H9 (cell line): ENCODE results near the gene ITPK1. TPM values are rescaled to one million over a fixed set of nuclear protein-coding genes. Genes with fewer than 3 reads are reported as not detected.
A peak's percentile ranks its signal among the peaks of the same experiment; 100 is the strongest.

Experiments
- DNase-seq: peaks from one replicate; pipeline ENCODE4 v3.0.0-alpha.2; 2017
- H2AFZ ChIP-seq: one replicate; pipeline ENCODE4 v1.6.1; 2013; ENCODE audit warnings: mild to moderate bottlenecking, low read length, control low read depth, moderate library complexity
- H2AK5ac ChIP-seq: 2 replicates; pipeline ENCODE4 v1.6.1; 2013; ENCODE audit warnings: low read length, control low read depth, mixed read lengths; ENCODE audit not compliant: insufficient read length
- H2BK120ac ChIP-seq: one replicate; pipeline ENCODE4 v1.6.1; 2013; ENCODE audit warnings: low read depth, mild to moderate bottlenecking, low read length, control low read depth, inconsistent platforms; ENCODE audit not compliant: poor library complexity, severe bottlenecking
- H2BK12ac ChIP-seq: 2 replicates; pipeline ENCODE4 v1.6.1; 2013; ENCODE audit warnings: low read length, control low read depth, mixed read lengths, low read depth; ENCODE audit not compliant: insufficient read length
- H2BK15ac ChIP-seq: 2 replicates; pipeline ENCODE4 v1.6.1; 2013; ENCODE audit warnings: low read depth, low read length, control low read depth
- H2BK20ac ChIP-seq: one replicate; pipeline ENCODE4 v1.6.1; 2013; ENCODE audit warnings: low read depth, mild to moderate bottlenecking, low read length, control low read depth, inconsistent platforms; ENCODE audit not compliant: poor library complexity, severe bottlenecking
- H2BK5ac ChIP-seq: 2 replicates; pipeline ENCODE4 v1.6.1; 2013; ENCODE audit warnings: low read length, control low read depth, mixed read lengths; ENCODE audit not compliant: insufficient read length
- H3K14ac ChIP-seq: 2 replicates; pipeline ENCODE4 v1.6.1; 2013; ENCODE audit warnings: low read length, control low read depth; ENCODE audit not compliant: insufficient read depth
- H3K18ac ChIP-seq: 2 replicates; pipeline ENCODE4 v1.6.1; 2013; ENCODE audit warnings: low read depth, mild to moderate bottlenecking, mixed read lengths, low read length, control low read depth; ENCODE audit not compliant: insufficient read length
- H3K23ac ChIP-seq: 2 replicates; pipeline ENCODE4 v1.6.1; 2013; ENCODE audit warnings: low read length, control low read depth, mixed read lengths, low read depth; ENCODE audit not compliant: insufficient read length
- H3K23me2 ChIP-seq: 2 replicates; pipeline ENCODE4 v1.6.1; 2013; ENCODE audit warnings: low read depth, mild to moderate bottlenecking, mixed read lengths, low read length, control low read depth; ENCODE audit not compliant: insufficient read length, poor library complexity, severe bottlenecking
- H3K27ac ChIP-seq: 2 replicates; pipeline ENCODE4 v1.5.1; 2013; ENCODE audit warnings: low read length, control low read depth, mixed read lengths, low read depth; ENCODE audit not compliant: insufficient read length
- H3K27me3 ChIP-seq: 2 replicates; pipeline ENCODE4 v1.6.1; 2013; ENCODE audit warnings: low read length, control low read depth, inconsistent platforms; ENCODE audit not compliant: insufficient read depth
- H3K4ac ChIP-seq: 2 replicates; pipeline ENCODE4 v1.6.1; 2013; ENCODE audit warnings: low read depth, mild to moderate bottlenecking, control low read depth, inconsistent platforms, low read length, moderate library complexity
- H3K4me1 ChIP-seq: 2 replicates; pipeline ENCODE4 v1.6.1; 2013; ENCODE audit warnings: low read length, control low read depth, inconsistent platforms; ENCODE audit not compliant: insufficient read depth
- H3K4me2 ChIP-seq: 2 replicates; pipeline ENCODE4 v1.6.1; 2013; ENCODE audit warnings: low read length, control low read depth, mixed read lengths; ENCODE audit not compliant: insufficient read length, insufficient read depth
- H3K56ac ChIP-seq: 2 replicates; pipeline ENCODE4 v1.6.1; 2013; ENCODE audit warnings: low read depth, mild to moderate bottlenecking, mixed read lengths, low read length, control low read depth; ENCODE audit not compliant: insufficient read length
- H3K79me1 ChIP-seq: 2 replicates; pipeline ENCODE4 v1.6.1; 2013; ENCODE audit warnings: low read depth, mild to moderate bottlenecking, moderate library complexity, low read length, control low read depth, inconsistent platforms; ENCODE audit not compliant: insufficient read depth, poor library complexity, severe bottlenecking
- H3K79me2 ChIP-seq: 2 replicates; pipeline ENCODE4 v1.6.1; 2013; ENCODE audit warnings: low read length, control low read depth, inconsistent platforms; ENCODE audit not compliant: insufficient read depth
- H3K9ac ChIP-seq: 2 replicates; pipeline ENCODE4 v1.6.1; 2013; ENCODE audit warnings: low read length, control low read depth, mixed read lengths; ENCODE audit not compliant: insufficient read length; ENCODE audit errors: extremely low read depth
- H3K9me3 ChIP-seq: one replicate; pipeline ENCODE4 v1.6.1; 2013; ENCODE audit warnings: low read depth, low read length, inconsistent platforms; ENCODE audit not compliant: control insufficient read depth
- H3T11ph ChIP-seq: one replicate; pipeline ENCODE4 v1.6.1; 2013; ENCODE audit warnings: mild to moderate bottlenecking, low read length, control low read depth, inconsistent platforms
- H4K20me1 ChIP-seq: one replicate; pipeline ENCODE4 v1.6.1; 2013; ENCODE audit not compliant: control insufficient read depth, insufficient read length, insufficient read depth
- H4K5ac ChIP-seq: 2 replicates; pipeline ENCODE4 v1.6.1; 2013; ENCODE audit warnings: low read depth, mild to moderate bottlenecking, mixed read lengths, low read length, control low read depth; ENCODE audit not compliant: insufficient read length
- H4K8ac ChIP-seq: replicated peaks from 2 replicates; pipeline ENCODE4 v1.6.1; 2013; ENCODE audit warnings: low read length, control low read depth, mixed read lengths, low read depth; ENCODE audit not compliant: insufficient read length
- H4K91ac ChIP-seq: 2 replicates; pipeline ENCODE4 v1.6.1; 2013; ENCODE audit warnings: low read depth, mild to moderate bottlenecking, moderate library complexity, mixed read lengths, low read length, control low read depth; ENCODE audit not compliant: insufficient read length
- H3K27ac Mint-ChIP-seq, 3 experiments: 2 replicates in 2 of 3; 3 replicates in 1 of 3; pipeline ENCODE4 v1.8.0; 2020 to 2021; ENCODE audit warnings: mixed read lengths in 3 of 3, mild to moderate bottlenecking in 1 of 3, moderate library complexity in 1 of 3
- H3K27me3 Mint-ChIP-seq: 2 replicates; pipeline ENCODE4 v1.8.0; 2021; ENCODE audit warnings: low read depth, mild to moderate bottlenecking, moderate library complexity, mixed read lengths
- H3K36me3 Mint-ChIP-seq, 3 experiments: 2 replicates in 2 of 3; 3 replicates in 1 of 3; pipeline ENCODE4 v1.8.0; 2020 to 2021; ENCODE audit warnings: low read depth in 3 of 3, mixed read lengths in 3 of 3; ENCODE audit not compliant: insufficient read depth in 1 of 3
- H3K4me1 Mint-ChIP-seq, 2 experiments: 2 replicates each; pipeline ENCODE4 v1.8.0; 2020; ENCODE audit warnings: mixed read lengths in 2 of 2
- H3K4me3 Mint-ChIP-seq, 2 experiments: 2 replicates in 1 of 2; 3 replicates in 1 of 2; pipeline ENCODE4 v1.8.0; 2020 to 2021; ENCODE audit warnings: mild to moderate bottlenecking in 2 of 2, mixed read lengths in 2 of 2, moderate library complexity in 1 of 2
- H3K9me3 Mint-ChIP-seq, 2 experiments: 2 replicates in 1 of 2; 3 replicates in 1 of 2; pipeline ENCODE4 v1.8.0; 2020; ENCODE audit warnings: mild to moderate bottlenecking in 2 of 2, mixed read lengths in 2 of 2, moderate library complexity in 1 of 2
- WGBS: extraction: QIAGEN DNeasy Blood & Tissue Kit; methylation state at CpG from one replicate; pipeline ENCODE4 v1.1.7; 2013; ENCODE audit warnings: missing lambda C conversion rate, low lambda C conversion rate, mixed read lengths; ENCODE audit not compliant: insufficient read length; ENCODE audit errors: extremely low coverage; 5-methylcytosine and 5-hydroxymethylcytosine counted together
- total RNA-seq: library from RNA; stranded (reverse); gene quantifications from 2 replicates; pipeline ENCODE4 v1.2.1, GENCODE V29; 2021
- TF ChIP-seq, protein P1 (sequence below): fragments of 200-600 bp; sonication (generic); conservative IDR thresholded peaks from 3 replicates; pipeline ENCODE4 v1.8.0; 2021; ENCODE audit warnings: antibody characterized with exemption, mild to moderate bottlenecking

ITPK1 gene
- total RNA-seq, 1 experiment from 2014 or later = 92.7 TPM

- H2BK120ac ChIP-seq = no peak overlapping the region
- H2BK5ac ChIP-seq = no peak overlapping the region
- H4K5ac ChIP-seq = no peak overlapping the region
- H2BK12ac ChIP-seq = no peak overlapping the region
- no peak overlapping the region for H2AFZ ChIP-seq
- H3K27me3 Mint-ChIP-seq = no peaks in the 10 kb centered on the region
- peaks cover 11% of the 10 kb centered on the region for H3K79me1 ChIP-seq
- no peaks in the 10 kb centered on the region for H3K9me3 Mint-ChIP-seq
- peaks cover 2% of the 10 kb centered on the region for H4K20me1 ChIP-seq
- TF ChIP-seq, protein P1, sequence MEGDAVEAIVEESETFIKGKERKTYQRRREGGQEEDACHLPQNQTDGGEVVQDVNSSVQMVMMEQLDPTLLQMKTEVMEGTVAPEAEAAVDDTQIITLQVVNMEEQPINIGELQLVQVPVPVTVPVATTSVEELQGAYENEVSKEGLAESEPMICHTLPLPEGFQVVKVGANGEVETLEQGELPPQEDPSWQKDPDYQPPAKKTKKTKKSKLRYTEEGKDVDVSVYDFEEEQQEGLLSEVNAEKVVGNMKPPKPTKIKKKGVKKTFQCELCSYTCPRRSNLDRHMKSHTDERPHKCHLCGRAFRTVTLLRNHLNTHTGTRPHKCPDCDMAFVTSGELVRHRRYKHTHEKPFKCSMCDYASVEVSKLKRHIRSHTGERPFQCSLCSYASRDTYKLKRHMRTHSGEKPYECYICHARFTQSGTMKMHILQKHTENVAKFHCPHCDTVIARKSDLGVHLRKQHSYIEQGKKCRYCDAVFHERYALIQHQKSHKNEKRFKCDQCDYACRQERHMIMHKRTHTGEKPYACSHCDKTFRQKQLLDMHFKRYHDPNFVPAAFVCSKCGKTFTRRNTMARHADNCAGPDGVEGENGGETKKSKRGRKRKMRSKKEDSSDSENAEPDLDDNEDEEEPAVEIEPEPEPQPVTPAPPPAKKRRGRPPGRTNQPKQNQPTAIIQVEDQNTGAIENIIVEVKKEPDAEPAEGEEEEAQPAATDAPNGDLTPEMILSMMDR = no peak
- peaks cover 0 to 5% (median 2%) of the 10 kb centered on the region in 3 experiments; a peak in 3 of 7 replicates for H3K36me3 Mint-ChIP-seq
- DNase-seq = no peak
- no peak overlapping the region for H2AK5ac ChIP-seq
- H4K91ac ChIP-seq = no peak overlapping the region
- H3K14ac ChIP-seq = no peak overlapping the region
- H3K4me3 Mint-ChIP-seq = no peak overlapping the region
- no peak overlapping the region for H3K9ac ChIP-seq
- no peak overlapping the region for H3K4ac ChIP-seq
- no peak overlapping the region for H3K18ac ChIP-seq
- no CpG with 5 or more reads among the region's 7 CpGs for WGBS
- H2BK20ac ChIP-seq = no peak overlapping the region
- no peak overlapping the region for H4K8ac ChIP-seq
- H3K23me2 ChIP-seq = no peaks in the 10 kb centered on the region
- H3K27ac Mint-ChIP-seq = peak overlapping the region; percentile 52 to 86 (median 64); a peak in 4 of 7 replicates
- H3K56ac ChIP-seq = no peak overlapping the region
- peaks cover 25 to 42% of the 10 kb centered on the region in 2 experiments for H3K4me1 Mint-ChIP-seq
- H3K4me2 ChIP-seq = no peak overlapping the region
- peaks cover 34% of the 10 kb centered on the region; the same call in 1 of the 2 replicates for H3K79me2 ChIP-seq
- no peak overlapping the region for H2BK15ac ChIP-seq
- H3K9me3 ChIP-seq = no peaks in the 10 kb centered on the region
- no peak overlapping the region for H3T11ph ChIP-seq
- H3K4me1 ChIP-seq = peaks cover 4% of the 10 kb centered on the region; the same call in 1 of the 2 replicates
- H3K27ac ChIP-seq = no peak overlapping the region
- H3K23ac ChIP-seq = no peak overlapping the region
- H3K27me3 ChIP-seq = no peaks in the 10 kb centered on the region
Observed at GRCh38 chr14:93099196-93099595, 16.5 kb downstream of the ITPK1 start.
